Measurements from ENCODE around the gene LY86. TPM values are rescaled to one million over a fixed set of nuclear protein-coding genes. Genes with fewer than 3 reads are reported as not detected.

The LY86 gene
- polyA plus RNA-seq, 1 of the 3 experiments (the other 2 are of a cell fraction) = not detected

DNA sequence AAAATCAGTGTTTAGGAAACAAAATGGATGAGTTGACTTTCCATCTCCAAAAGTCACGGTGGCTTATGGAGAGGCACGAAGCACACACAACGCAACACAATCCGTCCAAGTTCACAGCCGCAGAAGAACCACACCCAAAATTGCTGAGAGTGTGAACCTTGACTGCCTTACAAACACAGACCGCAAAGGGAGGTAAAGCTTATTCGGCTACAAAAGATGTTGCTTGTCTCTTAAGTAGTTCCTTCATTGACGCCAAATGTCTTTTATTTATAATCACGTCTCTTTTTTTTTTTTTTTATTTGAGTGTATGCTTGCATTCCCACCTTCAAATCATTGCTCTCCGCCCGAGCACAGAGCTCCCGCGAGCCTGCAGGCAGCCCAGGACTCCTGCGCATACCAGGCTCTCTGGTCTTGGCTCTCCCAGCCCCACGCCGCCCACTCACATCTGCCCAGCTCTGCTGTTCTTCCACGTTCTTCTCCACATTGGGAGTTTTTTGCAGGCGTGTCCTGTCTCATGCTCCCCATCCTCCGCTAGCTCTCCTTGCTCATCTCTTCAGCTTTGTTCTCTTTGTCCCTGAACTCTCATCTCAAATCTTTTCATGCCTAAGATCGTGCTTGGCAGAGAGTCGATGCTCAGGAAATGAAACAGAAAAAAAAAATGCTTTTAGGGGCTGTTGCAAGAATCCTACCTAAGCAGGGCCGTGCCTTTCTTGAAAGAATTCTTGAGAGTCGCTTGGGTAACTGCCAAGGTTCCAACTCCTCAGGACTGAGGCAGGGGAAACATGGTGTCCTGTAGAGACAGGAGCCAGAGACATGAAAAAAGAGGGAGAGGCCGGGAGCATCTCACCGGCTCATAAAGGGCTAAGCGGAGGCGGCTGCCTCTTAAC is 25.8 kb downstream of the LY86 start:
- POLR2A ChIA-PET = no interaction called here
- H3K27ac ChIP-seq (ENCODE audit: low read depth in 2 of 2, low read length in 1 of 2) = no peak overlapping the region
- no peaks in the 10 kb centered on the region for H3F3A ChIP-seq (replicated peaks; ENCODE audit: insufficient read depth)
- no peak overlapping the region for H3K4me3 ChIP-seq (ENCODE audit: low read depth in 2 of 2, low read length in 1 of 2)
- TF ChIP-seq, protein P1, sequence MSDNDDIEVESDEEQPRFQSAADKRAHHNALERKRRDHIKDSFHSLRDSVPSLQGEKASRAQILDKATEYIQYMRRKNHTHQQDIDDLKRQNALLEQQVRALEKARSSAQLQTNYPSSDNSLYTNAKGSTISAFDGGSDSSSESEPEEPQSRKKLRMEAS (IDR thresholded peaks at IDR 0.05; ENCODE audit: low read depth) = no peak
- TF ChIP-seq RCOR1 (IDR thresholded peaks at IDR 0.05; ENCODE audit: low read length) = no peak
- TF ChIP-seq, protein P2, sequence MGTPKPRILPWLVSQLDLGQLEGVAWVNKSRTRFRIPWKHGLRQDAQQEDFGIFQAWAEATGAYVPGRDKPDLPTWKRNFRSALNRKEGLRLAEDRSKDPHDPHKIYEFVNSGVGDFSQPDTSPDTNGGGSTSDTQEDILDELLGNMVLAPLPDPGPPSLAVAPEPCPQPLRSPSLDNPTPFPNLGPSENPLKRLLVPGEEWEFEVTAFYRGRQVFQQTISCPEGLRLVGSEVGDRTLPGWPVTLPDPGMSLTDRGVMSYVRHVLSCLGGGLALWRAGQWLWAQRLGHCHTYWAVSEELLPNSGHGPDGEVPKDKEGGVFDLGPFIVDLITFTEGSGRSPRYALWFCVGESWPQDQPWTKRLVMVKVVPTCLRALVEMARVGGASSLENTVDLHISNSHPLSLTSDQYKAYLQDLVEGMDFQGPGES (IDR thresholded peaks at IDR 0.05; ENCODE audit: low read depth, low read length) = no peak
- TF ChIP-seq NFIC (IDR thresholded peaks at IDR 0.05; ENCODE audit: borderline replicate concordance) = no peak
- no peak for TF ChIP-seq RAD21 (IDR thresholded peaks at IDR 0.05; ENCODE audit: low read length)
- TF ChIP-seq GATA2 (CRISPR knock-in tag; IDR thresholded peaks at IDR 0.05) = no peak
- TF ChIP-seq SIN3A (IDR thresholded peaks at IDR 0.05; ENCODE audit: borderline replicate concordance, low read depth, low read length) = no peak
- no peak for TF ChIP-seq FOXJ3 (CRISPR knock-in tag; IDR thresholded peaks at IDR 0.05)
- TF ChIP-seq RFX5 (IDR thresholded peaks at IDR 0.05; ENCODE audit: low read length) = no peak
- TF ChIP-seq TAF1 (IDR thresholded peaks at IDR 0.05; ENCODE audit: borderline replicate concordance, low read depth, low read length) = no peak
- TF ChIP-seq, protein P3, sequence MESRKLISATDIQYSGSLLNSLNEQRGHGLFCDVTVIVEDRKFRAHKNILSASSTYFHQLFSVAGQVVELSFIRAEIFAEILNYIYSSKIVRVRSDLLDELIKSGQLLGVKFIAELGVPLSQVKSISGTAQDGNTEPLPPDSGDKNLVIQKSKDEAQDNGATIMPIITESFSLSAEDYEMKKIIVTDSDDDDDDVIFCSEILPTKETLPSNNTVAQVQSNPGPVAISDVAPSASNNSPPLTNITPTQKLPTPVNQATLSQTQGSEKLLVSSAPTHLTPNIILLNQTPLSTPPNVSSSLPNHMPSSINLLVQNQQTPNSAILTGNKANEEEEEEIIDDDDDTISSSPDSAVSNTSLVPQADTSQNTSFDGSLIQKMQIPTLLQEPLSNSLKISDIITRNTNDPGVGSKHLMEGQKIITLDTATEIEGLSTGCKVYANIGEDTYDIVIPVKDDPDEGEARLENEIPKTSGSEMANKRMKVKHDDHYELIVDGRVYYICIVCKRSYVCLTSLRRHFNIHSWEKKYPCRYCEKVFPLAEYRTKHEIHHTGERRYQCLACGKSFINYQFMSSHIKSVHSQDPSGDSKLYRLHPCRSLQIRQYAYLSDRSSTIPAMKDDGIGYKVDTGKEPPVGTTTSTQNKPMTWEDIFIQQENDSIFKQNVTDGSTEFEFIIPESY (IDR thresholded peaks at IDR 0.05; ENCODE audit: borderline replicate concordance, low read depth) = no peak
- TF ChIP-seq TEAD4 (IDR thresholded peaks at IDR 0.05; ENCODE audit: borderline replicate concordance, insufficient read depth) = no peak
- TF ChIP-seq RXRA (IDR thresholded peaks at IDR 0.05; ENCODE audit: borderline replicate concordance, low read depth) = no peak
- no peaks in the 10 kb centered on the region for H3K79me2 ChIP-seq (ENCODE audit: insufficient read depth)
- no peaks in the 10 kb centered on the region for H3K36me3 ChIP-seq (replicated peaks in 1 of 2; ENCODE audit: control insufficient read depth in 1 of 2, insufficient read depth in 2 of 2, low read length in 1 of 2)
- H3K4me2 ChIP-seq = no peak overlapping the region
- no peaks in the 10 kb centered on the region; a peak in 1 of 4 replicates for H3K4me1 ChIP-seq (ENCODE audit: control insufficient read depth in 1 of 2, insufficient read depth in 2 of 2, low read depth in 1 of 2, low read length in 1 of 2)
- whole genome bisulfite sequencing (ENCODE audit: low lambda C conversion rate) = 51% methylated on average over 27 of the region's 27 CpGs
- no peaks in the 10 kb centered on the region for H3K27me3 ChIP-seq (ENCODE audit: insufficient read depth)
- no peak for DNase-seq
- no peaks in the 10 kb centered on the region for H3K9me3 ChIP-seq
- CTCF ChIA-PET = no interaction called here
- H4K20me1 ChIP-seq (ENCODE audit: insufficient read depth) = no peaks in the 10 kb centered on the region
- H3K9ac ChIP-seq = no peak overlapping the region
- no peaks in the 10 kb centered on the region for H3K9me2 ChIP-seq
- H2AFZ ChIP-seq (ENCODE audit: low read depth) = no peak overlapping the region

DNA sequence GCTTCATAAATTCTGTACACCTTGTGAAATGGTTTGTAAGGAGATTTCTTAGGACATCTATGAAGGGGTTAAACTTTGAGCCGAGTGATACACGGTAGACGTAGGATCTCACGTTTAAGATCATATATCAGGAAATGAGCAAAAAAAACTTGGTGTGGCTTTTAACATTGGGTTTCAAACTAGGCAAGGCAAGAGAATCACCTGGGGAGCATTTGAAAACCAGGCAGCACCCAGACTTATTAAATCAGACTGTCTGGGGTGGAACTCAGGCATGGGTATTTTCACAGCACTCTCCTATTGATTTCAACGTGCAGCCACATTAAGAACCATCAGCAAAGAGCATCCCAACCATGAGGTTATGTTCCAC is 26.4 kb downstream of the LY86 start:
- ChIA-PET CTCF (no interaction called here), POLR2A (no interaction called here)
- Histone ChIP-seq H3K9ac (no peak overlapping the region), H3F3A (replicated peaks; ENCODE audit: insufficient read depth) (no peaks in the 10 kb centered on the region), H3K4me1 (ENCODE audit: control insufficient read depth in 1 of 2, insufficient read depth in 2 of 2, low read depth in 1 of 2, low read length in 1 of 2) (no peaks in the 10 kb centered on the region; a peak in 1 of 4 replicates), H2AFZ (ENCODE audit: low read depth) (no peak overlapping the region), H3K4me2 (no peak overlapping the region), H3K4me3 (ENCODE audit: low read depth in 2 of 2, low read length in 1 of 2) (no peak overlapping the region), H3K27ac (ENCODE audit: low read depth in 2 of 2, low read length in 1 of 2) (no peak overlapping the region), H3K9me3 (no peaks in the 10 kb centered on the region), H4K20me1 (ENCODE audit: insufficient read depth) (no peaks in the 10 kb centered on the region), H3K36me3 (replicated peaks in 1 of 2; ENCODE audit: control insufficient read depth in 1 of 2, insufficient read depth in 2 of 2, low read length in 1 of 2) (no peaks in the 10 kb centered on the region), H3K9me2 (no peaks in the 10 kb centered on the region), H3K79me2 (ENCODE audit: insufficient read depth) (no peaks in the 10 kb centered on the region), H3K27me3 (ENCODE audit: insufficient read depth) (no peaks in the 10 kb centered on the region)
- WGBS (ENCODE audit: low lambda C conversion rate) = 33% methylated on average over 5 of the region's 5 CpGs
- DNase-seq = no peak
- TF ChIP-seq, protein P1 (IDR thresholded peaks at IDR 0.05; ENCODE audit: low read depth) = no peak
- TF ChIP-seq TAF1 (IDR thresholded peaks at IDR 0.05; ENCODE audit: borderline replicate concordance, low read depth, low read length) (no peak), TCF12 (IDR thresholded peaks at IDR 0.05) (no peak), SIN3A (IDR thresholded peaks at IDR 0.05; ENCODE audit: borderline replicate concordance, low read depth, low read length) (no peak), RXRA (IDR thresholded peaks at IDR 0.05; ENCODE audit: borderline replicate concordance, low read depth) (no peak), POLR2AphosphoS5 (IDR thresholded peaks at IDR 0.05; ENCODE audit: low read depth, low read length) (no peak), EZH2phosphoT487 (IDR thresholded peaks at IDR 0.05; ENCODE audit: borderline replicate concordance, low read depth) (no peak), SMC3 (IDR thresholded peaks at IDR 0.05; ENCODE audit: low read depth, low read length) (no peak), RCOR1 (IDR thresholded peaks at IDR 0.05; ENCODE audit: low read length) (no peak)
- TF ChIP-seq, protein P3 (IDR thresholded peaks at IDR 0.05; ENCODE audit: borderline replicate concordance, low read depth) = no peak
- TF ChIP-seq, protein P4, sequence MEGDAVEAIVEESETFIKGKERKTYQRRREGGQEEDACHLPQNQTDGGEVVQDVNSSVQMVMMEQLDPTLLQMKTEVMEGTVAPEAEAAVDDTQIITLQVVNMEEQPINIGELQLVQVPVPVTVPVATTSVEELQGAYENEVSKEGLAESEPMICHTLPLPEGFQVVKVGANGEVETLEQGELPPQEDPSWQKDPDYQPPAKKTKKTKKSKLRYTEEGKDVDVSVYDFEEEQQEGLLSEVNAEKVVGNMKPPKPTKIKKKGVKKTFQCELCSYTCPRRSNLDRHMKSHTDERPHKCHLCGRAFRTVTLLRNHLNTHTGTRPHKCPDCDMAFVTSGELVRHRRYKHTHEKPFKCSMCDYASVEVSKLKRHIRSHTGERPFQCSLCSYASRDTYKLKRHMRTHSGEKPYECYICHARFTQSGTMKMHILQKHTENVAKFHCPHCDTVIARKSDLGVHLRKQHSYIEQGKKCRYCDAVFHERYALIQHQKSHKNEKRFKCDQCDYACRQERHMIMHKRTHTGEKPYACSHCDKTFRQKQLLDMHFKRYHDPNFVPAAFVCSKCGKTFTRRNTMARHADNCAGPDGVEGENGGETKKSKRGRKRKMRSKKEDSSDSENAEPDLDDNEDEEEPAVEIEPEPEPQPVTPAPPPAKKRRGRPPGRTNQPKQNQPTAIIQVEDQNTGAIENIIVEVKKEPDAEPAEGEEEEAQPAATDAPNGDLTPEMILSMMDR (IDR thresholded peaks at IDR 0.05) = no peak
